ENCODE data around the gene PCP2. TPM values are rescaled to one million over a fixed set of nuclear protein-coding genes. Genes with fewer than 3 reads are reported as not detected.
"Not testable (repeated sequence)": the region's sequence is repeated elsewhere in the genome, so short reads cannot be mapped to it uniquely, and the experiment has no call there.

Gene PCP2
- total and polyA plus RNA-seq, 12 donors = 0.92 to 7.4 (median 2.0) TPM; not detected in 4

DNA sequence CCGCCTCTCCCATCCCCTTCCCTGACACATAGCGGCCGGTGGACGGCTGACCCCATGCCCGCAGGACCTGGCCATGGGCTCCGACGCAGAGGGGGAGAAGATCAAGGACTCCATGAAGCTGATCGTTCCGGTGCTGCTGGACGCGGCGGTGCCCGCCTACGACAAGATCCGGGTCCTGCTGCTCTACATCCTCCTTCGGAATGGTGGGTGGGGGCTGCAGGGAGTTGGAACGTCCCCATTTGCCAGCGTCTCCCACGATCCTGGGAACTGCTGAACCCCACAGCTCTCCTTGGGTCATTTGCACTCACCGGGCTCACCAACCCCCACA, 11.0 kb upstream of the PCP2 start:
- Histone ChIP-seq H3K9me3 (replicated peaks in 1 of 3) (no peaks in the 10 kb centered on the region), H3K27ac (no peak overlapping the region), H3K36me3 (replicated peaks in 1 of 2) (no peaks in the 10 kb centered on the region), H3K4me3 (no peak overlapping the region), H3K27me3 (no peaks in the 10 kb centered on the region), H3K4me1 (replicated peaks in 1 of 2) (no peaks in the 10 kb centered on the region)
- DNase-seq = no peak
- 90 to 98% (median 94%) methylated on average over 6 to 20 of the region's 20 CpGs for WGBS, 4 donors
- intact Hi-C loops (cut with DNase I) = no loop called here
- TF ChIP-seq, protein P1, sequence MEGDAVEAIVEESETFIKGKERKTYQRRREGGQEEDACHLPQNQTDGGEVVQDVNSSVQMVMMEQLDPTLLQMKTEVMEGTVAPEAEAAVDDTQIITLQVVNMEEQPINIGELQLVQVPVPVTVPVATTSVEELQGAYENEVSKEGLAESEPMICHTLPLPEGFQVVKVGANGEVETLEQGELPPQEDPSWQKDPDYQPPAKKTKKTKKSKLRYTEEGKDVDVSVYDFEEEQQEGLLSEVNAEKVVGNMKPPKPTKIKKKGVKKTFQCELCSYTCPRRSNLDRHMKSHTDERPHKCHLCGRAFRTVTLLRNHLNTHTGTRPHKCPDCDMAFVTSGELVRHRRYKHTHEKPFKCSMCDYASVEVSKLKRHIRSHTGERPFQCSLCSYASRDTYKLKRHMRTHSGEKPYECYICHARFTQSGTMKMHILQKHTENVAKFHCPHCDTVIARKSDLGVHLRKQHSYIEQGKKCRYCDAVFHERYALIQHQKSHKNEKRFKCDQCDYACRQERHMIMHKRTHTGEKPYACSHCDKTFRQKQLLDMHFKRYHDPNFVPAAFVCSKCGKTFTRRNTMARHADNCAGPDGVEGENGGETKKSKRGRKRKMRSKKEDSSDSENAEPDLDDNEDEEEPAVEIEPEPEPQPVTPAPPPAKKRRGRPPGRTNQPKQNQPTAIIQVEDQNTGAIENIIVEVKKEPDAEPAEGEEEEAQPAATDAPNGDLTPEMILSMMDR (IDR thresholded peaks at IDR 0.05) = no peak
- no peak for TF ChIP-seq POLR2A (IDR thresholded peaks at IDR 0.05)

DNA sequence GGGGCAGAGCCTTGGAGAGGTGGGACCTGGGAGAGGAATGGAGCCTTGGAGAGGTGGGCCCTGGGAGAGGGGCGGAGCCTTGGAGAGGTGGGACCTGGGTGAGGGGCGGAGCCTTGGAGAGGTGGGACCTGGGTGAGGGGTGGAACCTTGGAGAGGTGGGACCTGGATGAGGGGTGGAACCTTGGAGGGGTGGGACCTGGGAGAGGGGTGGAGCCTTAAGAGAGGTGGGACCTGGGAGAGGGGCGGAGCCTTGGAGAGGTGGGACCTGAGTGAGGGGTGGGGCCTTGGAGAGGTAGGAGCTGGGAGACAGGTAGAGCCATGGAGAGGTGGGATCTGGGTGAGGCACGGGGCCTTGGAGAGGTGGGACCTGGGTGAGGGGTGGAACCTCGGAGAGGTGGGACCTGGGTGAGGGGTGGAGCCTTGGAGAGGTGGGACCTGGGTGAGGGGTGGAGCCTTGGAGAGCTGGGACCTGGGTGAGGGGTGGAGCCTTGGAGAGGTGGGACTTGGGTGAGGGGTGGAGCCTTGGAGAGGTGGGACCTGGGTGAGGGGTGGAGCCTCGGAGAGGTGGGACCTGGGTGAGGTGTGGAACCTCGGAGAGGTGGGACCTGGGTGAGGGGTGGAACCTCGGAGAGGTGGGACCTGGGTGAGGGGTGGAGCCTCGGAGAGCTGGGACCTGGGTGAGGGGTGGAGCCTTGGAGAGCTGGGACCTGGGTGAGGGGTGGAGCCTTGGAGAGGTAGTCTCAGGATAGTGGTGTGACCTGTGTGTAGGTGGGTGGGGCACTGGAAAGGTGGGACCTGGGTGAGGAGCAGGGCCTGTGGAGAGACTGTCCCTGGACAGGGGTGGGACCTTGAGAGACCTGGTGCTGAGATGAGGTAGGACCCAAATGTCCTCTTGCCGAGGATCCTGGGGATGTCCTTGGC, 10.4 kb upstream of the PCP2 start:
- H3K27ac ChIP-seq; H3K27me3 ChIP-seq; H3K4me1 ChIP-seq (replicated peaks in 1 of 2); H3K36me3 ChIP-seq (replicated peaks in 1 of 2); H3K9me3 ChIP-seq (replicated peaks in 1 of 3); intact Hi-C loops (cut with DNase I); H3K4me3 ChIP-seq; DNase-seq: not testable (repeated sequence)
- 45 to 95% (median 70%) methylated on average over 9 to 10 of the region's 10 CpGs for WGBS, 4 donors

DNA sequence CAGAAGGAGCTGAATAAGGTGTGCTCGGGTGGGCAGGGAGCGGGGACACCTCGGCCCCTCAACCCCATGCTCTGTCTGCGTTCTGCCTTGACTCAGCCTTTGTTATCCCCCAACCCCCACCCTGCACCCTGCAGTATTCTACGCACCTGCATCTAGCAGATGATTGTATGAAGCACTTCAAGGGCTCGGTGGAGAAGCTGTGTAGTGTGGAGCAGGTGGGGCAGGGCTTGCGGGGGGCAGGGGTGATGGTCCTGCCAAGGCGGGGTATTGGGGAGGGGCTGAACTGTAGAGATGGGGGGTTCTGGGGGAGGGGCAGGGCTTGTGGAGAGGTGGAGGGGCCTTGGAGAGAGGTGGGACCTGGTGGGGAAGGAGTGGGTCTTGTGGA, 9.5 kb upstream of the PCP2 start:
- Histone ChIP-seq H3K27me3 (no peaks in the 10 kb centered on the region), H3K4me3 (no peak overlapping the region), H3K4me1 (replicated peaks in 1 of 2) (no peaks in the 10 kb centered on the region), H3K9me3 (replicated peaks in 1 of 3) (no peaks in the 10 kb centered on the region), H3K36me3 (replicated peaks in 1 of 2) (no peaks in the 10 kb centered on the region), H3K27ac (no peak overlapping the region)
- no peak for DNase-seq
- TF ChIP-seq POLR2A (IDR thresholded peaks at IDR 0.05) = no peak
- TF ChIP-seq, protein P1 (IDR thresholded peaks at IDR 0.05) = no peak
- 90 to 97% (median 94%) methylated on average over 8 of the region's 8 CpGs for WGBS, 4 donors
- intact Hi-C loops (cut with DNase I) = no loop called here

DNA sequence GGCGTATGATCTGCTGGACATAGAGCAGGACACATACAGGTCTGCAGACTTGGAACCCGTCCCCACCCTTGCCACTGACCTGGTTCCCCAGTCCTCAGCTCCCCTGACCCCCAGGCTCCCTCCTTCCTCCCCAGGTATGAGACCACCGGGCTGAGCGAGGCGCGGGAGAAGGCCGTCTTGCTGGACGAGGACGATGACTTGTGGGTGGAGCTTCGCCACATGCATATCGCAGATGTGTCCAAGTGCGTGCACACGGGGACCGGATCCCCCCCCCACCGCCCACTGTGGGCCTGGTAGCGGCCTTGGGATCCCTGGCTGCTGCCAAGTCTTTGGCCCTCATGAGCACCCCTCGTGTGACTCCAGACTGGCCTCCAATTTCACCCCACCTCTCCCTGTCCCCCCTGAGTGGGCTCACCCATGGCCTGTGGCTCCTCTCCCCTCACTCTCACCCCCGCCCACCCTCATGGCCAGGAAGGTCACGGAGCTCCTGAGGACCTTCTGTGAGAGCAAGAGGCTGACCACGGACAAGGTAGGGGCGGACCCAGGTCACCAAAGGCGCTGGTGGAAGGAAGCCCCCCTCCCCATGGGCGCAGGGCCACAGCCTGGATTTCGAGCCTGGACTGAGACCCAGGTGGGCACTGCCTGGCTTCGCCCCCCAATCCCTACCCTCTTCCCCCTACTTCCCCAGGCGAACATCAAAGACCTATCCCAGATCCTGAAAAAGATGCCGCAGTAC, 8.9 kb upstream of the PCP2 start:
- no peak overlapping the region for H3K4me3 ChIP-seq
- no peaks in the 10 kb centered on the region for H3K36me3 ChIP-seq (replicated peaks in 1 of 2)
- no peaks in the 10 kb centered on the region for H3K27me3 ChIP-seq
- 80 to 91% (median 83%) methylated on average over 12 to 27 of the region's 27 CpGs for WGBS, 4 donors
- no peak overlapping the region for H3K27ac ChIP-seq
- TF ChIP-seq, protein P1 (IDR thresholded peaks at IDR 0.05) = no peak
- TF ChIP-seq POLR2A (IDR thresholded peaks at IDR 0.05) = no peak
- intact Hi-C loops (cut with DNase I) = no loop called here
- DNase-seq = peak in 1 of 7 donors; percentile 17
- H3K4me1 ChIP-seq (replicated peaks in 1 of 2) = no peaks in the 10 kb centered on the region
- no peaks in the 10 kb centered on the region for H3K9me3 ChIP-seq (replicated peaks in 1 of 3)

Measured in adrenal gland (tissue), 12 donors.